PC-9 (cell line): Measurements from ENCODE around the gene CPB2. TPM values are rescaled to one million over a fixed set of nuclear protein-coding genes. Genes with fewer than 3 reads are reported as not detected.

Experiments
- BruUV-seq: library from RNA; stranded (reverse); fragments of 400-500 nt; replicated peaks from 2 replicates; lab custom pipeline; 2021; lab: Mats Ljungman, UMichigan
- CTCF ChIA-PET: fragments of 300-600 bp; sonication (Branson Sonifier 250); formaldehyde crosslinking; loops from one replicate; lab custom pipeline; 2022; ENCODE audit warnings: antibody characterized with exemption; lab: Charles Lee
- POLR2A ChIA-PET: fragments of 300-600 bp; sonication (Branson Sonifier 250); formaldehyde crosslinking; loops from one replicate; lab custom pipeline; 2022; ENCODE audit warnings: antibody characterized with exemption; ENCODE audit not compliant: unreplicated experiment; lab: Charles Lee
- DNase-seq, 2 experiments: peaks; one replicate each; pipeline versions ENCODE4 v3.0.0 to v3.0.0-alpha.2; 2015 to 2022; ENCODE audit warnings: mixed read lengths in 1 of 2
- H2AFZ ChIP-seq: fragments of 200-600 bp; sonication (generic); 2 replicates; pipeline ENCODE4 v1.8.1; 2017; ENCODE audit warnings: antibody characterized with exemption
- H3F3A ChIP-seq: fragments of 200-600 bp; sonication (generic); 2 replicates; pipeline ENCODE4 v1.8.1; 2017; ENCODE audit warnings: antibody characterized with exemption, mild to moderate bottlenecking, low read depth; ENCODE audit not compliant: insufficient read depth
- H3K27ac ChIP-seq: fragments of 200-600 bp; sonication (generic); 2 replicates; pipeline ENCODE4 v1.6.1; 2016; ENCODE audit warnings: mixed run types
- H3K27me3 ChIP-seq: fragments of 200-600 bp; sonication (generic); 2 replicates; pipeline ENCODE4 v1.6.1; 2016; ENCODE audit warnings: low read depth, mixed run types; ENCODE audit not compliant: insufficient read depth
- H3K36me3 ChIP-seq: fragments of 200-600 bp; sonication (generic); 2 replicates; pipeline ENCODE4 v1.6.1; 2016; ENCODE audit warnings: low read depth, mixed run types
- H3K4me1 ChIP-seq: fragments of 200-600 bp; sonication (generic); replicated peaks from 2 replicates; pipeline ENCODE4 v1.6.1; 2016; ENCODE audit warnings: mixed run types; ENCODE audit not compliant: insufficient read depth
- H3K4me2 ChIP-seq: fragments of 200-600 bp; sonication (generic); 2 replicates; pipeline ENCODE4 v1.6.1; 2017; ENCODE audit warnings: mixed run types
- H3K4me3 ChIP-seq: fragments of 200-600 bp; sonication (generic); 2 replicates; pipeline ENCODE4 v1.6.1; 2016; ENCODE audit warnings: mixed run types
- H3K79me2 ChIP-seq: fragments of 200-600 bp; sonication (generic); 2 replicates; pipeline ENCODE4 v1.6.1; 2017; ENCODE audit warnings: low read depth, mixed run types
- H3K9me2 ChIP-seq: fragments of 200-600 bp; sonication (generic); 2 replicates; pipeline ENCODE4 v1.8.1; 2017; ENCODE audit warnings: mild to moderate bottlenecking; ENCODE audit not compliant: insufficient read depth
- H3K9me3 ChIP-seq: fragments of 200-600 bp; sonication (generic); 2 replicates; pipeline ENCODE4 v1.8.1; 2016; ENCODE audit warnings: low read depth; ENCODE audit not compliant: insufficient read depth
- H4K20me1 ChIP-seq: fragments of 200-600 bp; sonication (generic); 2 replicates; pipeline ENCODE4 v1.8.1; 2017; ENCODE audit not compliant: insufficient read depth
- CTCF ChIP-seq: fragments of 200-600 bp; sonication (generic); conservative IDR thresholded peaks from 2 replicates; pipeline ENCODE4 v1.6.1; 2017; ENCODE audit warnings: mixed run types, antibody characterized with exemption, mild to moderate bottlenecking, moderate library complexity
- EZH2 ChIP-seq: fragments of 200-600 bp; sonication (generic); IDR thresholded peaks from 2 replicates; pipeline ENCODE4 v1.8.0; 2017; ENCODE audit warnings: antibody characterized with exemption, low read depth
- intact Hi-C: fragments of 100-400 bp; cut with micrococcal nuclease; formaldehyde crosslinking; loops from one replicate; pipeline ENCODE4 v1.10.0; 2022; ENCODE audit not compliant: unreplicated experiment
- total RNA-seq: library from RNA; stranded (reverse); gene quantifications from 2 replicates; pipeline ENCODE4 v1.2.3, GENCODE V29; 2021

CPB2 gene
- total RNA-seq, 1 experiment from 2014 or later = not detected

GRCh38 chr13:46079770-46080169 lies 25.1 kb downstream of the CPB2 start:
- Histone ChIP-seq H3K27ac (no peak overlapping the region), H3K9me3 (no peaks in the 10 kb centered on the region), H3K36me3 (no peaks in the 10 kb centered on the region), H3K9me2 (no peaks in the 10 kb centered on the region), H3K27me3 (no peaks in the 10 kb centered on the region), H3K4me3 (no peak overlapping the region), H4K20me1 (no peaks in the 10 kb centered on the region), H3K4me1 (no peaks in the 10 kb centered on the region), H3K4me2 (no peak overlapping the region), H2AFZ (no peak overlapping the region), H3F3A (no peaks in the 10 kb centered on the region), H3K79me2 (no peaks in the 10 kb centered on the region)
- ChIA-PET CTCF (no interaction called here), POLR2A (no interaction called here)
- no TSS peak for BruUV-seq
- no peak for DNase-seq
- intact Hi-C loops = no loop called here
- TF ChIP-seq CTCF (no peak), EZH2 (no peak)

- Histone ChIP-seq H4K20me1 (no peaks in the 10 kb centered on the region), H3K79me2 (no peaks in the 10 kb centered on the region), H3K4me3 (no peak overlapping the region), H3K27me3 (no peaks in the 10 kb centered on the region), H3K9me2 (no peaks in the 10 kb centered on the region), H3F3A (no peaks in the 10 kb centered on the region), H3K36me3 (no peaks in the 10 kb centered on the region), H3K4me1 (no peaks in the 10 kb centered on the region), H3K9me3 (no peaks in the 10 kb centered on the region), H2AFZ (no peak overlapping the region), H3K4me2 (no peak overlapping the region), H3K27ac (no peak overlapping the region)
- intact Hi-C loops = no loop called here
- BruUV-seq = no TSS peak
- no peak for DNase-seq
- TF ChIP-seq CTCF (no peak), EZH2 (no peak)
- CTCF ChIA-PET = no interaction called here
- POLR2A ChIA-PET = no interaction called here
Observed at GRCh38 chr13:46077265-46077664, 27.6 kb downstream of the CPB2 start.

GRCh38 chr13:46076827-46077226 lies 28.0 kb downstream of the CPB2 start:
- H3K27ac ChIP-seq = no peak overlapping the region
- H3K9me2 ChIP-seq = no peaks in the 10 kb centered on the region
- CTCF ChIA-PET = no interaction called here
- no TSS peak for BruUV-seq
- no peaks in the 10 kb centered on the region for H3K79me2 ChIP-seq
- no peak for DNase-seq
- intact Hi-C loops = no loop called here
- no peaks in the 10 kb centered on the region for H3F3A ChIP-seq
- H3K9me3 ChIP-seq = no peaks in the 10 kb centered on the region
- POLR2A ChIA-PET = no interaction called here
- H3K36me3 ChIP-seq = no peaks in the 10 kb centered on the region
- no peak overlapping the region for H3K4me3 ChIP-seq
- no peaks in the 10 kb centered on the region for H3K27me3 ChIP-seq
- TF ChIP-seq CTCF (no peak), EZH2 (no peak)
- no peak overlapping the region for H3K4me2 ChIP-seq
- H2AFZ ChIP-seq = no peak overlapping the region
- H3K4me1 ChIP-seq = no peaks in the 10 kb centered on the region
- H4K20me1 ChIP-seq = no peaks in the 10 kb centered on the region
